Right ventricle myocardium inferior (tissue), 1 donor: Measurements from ENCODE around the gene PUDP. TPM values are rescaled to one million over a fixed set of nuclear protein-coding genes. Genes with fewer than 3 reads are reported as not detected.

Experiments used
- ATAC-seq: fragments of 200-7000 bp; cut with Tn5 transposase; one replicate; pipeline ENCODE4 v1.9.1; 2020; ENCODE audit warnings: mild to moderate bottlenecking, moderate library complexity
- DNase-seq: peaks from one replicate; pipeline ENCODE4 v3.0.0; 2021; ENCODE audit errors: missing footprints
- intact Hi-C: fragments of 100-400 bp; cut with DNase I; formaldehyde crosslinking; loops from one replicate; pipeline ENCODE4 v1.11.0; 2022
- total RNA-seq: library from RNA; stranded (reverse); fragmentation: NEBNext Ultra II Directional; extraction: Animal tissue kit (Norgen Biotek cat#: 25700); gene quantifications from one replicate; pipeline ENCODE4 v1.2.1, GENCODE V29; 2021
- donor health status: DM: no; HTN: yes; CAD: no; lungs with severe emphysema.

The PUDP gene
- total RNA-seq, 1 donor from 2014 or later, result 22.1 TPM

- ATAC-seq (no peak), DNase-seq (no peak)
- intact Hi-C loops, result no loop called here
Observed at GRCh38 chrX:7083468-7084396, 64.2 kb downstream of the PUDP start.

- intact Hi-C loops, result no loop called here
- DNase-seq (no peak), ATAC-seq (no peak)
Observed at GRCh38 chrX:7083021-7083420, 64.9 kb downstream of the PUDP start.

- intact Hi-C loops, result no loop called here
- ATAC-seq (no peak), DNase-seq (no peak)
Observed at GRCh38 chrX:7082556-7082955, 65.4 kb downstream of the PUDP start.

GRCh38 chrX:7077241-7078230 is 70.4 kb downstream of the PUDP start:
- no peak for DNase-seq
- no peak for ATAC-seq

GRCh38 chrX:7076245-7076661 is 71.7 kb downstream of the PUDP start:
- intact Hi-C loops, result no loop called here
- ATAC-seq (no peak), DNase-seq (no peak)

More at GRCh38 chrX:7077241-7078230, 70.4 kb downstream of the PUDP start:
- intact Hi-C loops, result no loop called here

- DNase-seq (no peak), ATAC-seq (no peak)
- intact Hi-C loops, result no loop called here
Observed at GRCh38 chrX:7074908-7075204, 73.1 kb downstream of the PUDP start.

- ATAC-seq (no peak), DNase-seq (no peak)
- intact Hi-C loops, result no loop called here
Observed at GRCh38 chrX:7074148-7074907, 73.6 kb downstream of the PUDP start.

- intact Hi-C loops, result no loop called here
- no peak for ATAC-seq
Observed at GRCh38 chrX:7073336-7073735, 74.6 kb downstream of the PUDP start.

GRCh38 chrX:7072856-7073255 is 75.1 kb downstream of the PUDP start:
- intact Hi-C loops, result no loop called here
- ATAC-seq (no peak), DNase-seq (no peak)

More at GRCh38 chrX:7073336-7073735, 74.6 kb downstream of the PUDP start:
- no peak for DNase-seq

GRCh38 chrX:7071390-7071789 is 76.6 kb downstream of the PUDP start:
- ATAC-seq, result no peak
- DNase-seq, result no peak
- intact Hi-C loops, result no loop called here

GRCh38 chrX:7069556-7069955 is 78.4 kb downstream of the PUDP start:
- DNase-seq (no peak), ATAC-seq (no peak)
- intact Hi-C loops, result no loop called here

- no peak for DNase-seq
- ATAC-seq, result no peak
- intact Hi-C loops, result no loop called here
Observed at GRCh38 chrX:7068939-7069367, 79.0 kb downstream of the PUDP start.

- intact Hi-C loops, result no loop called here
- DNase-seq, result no peak
- no peak for ATAC-seq
Observed at GRCh38 chrX:7067256-7067655, 80.7 kb downstream of the PUDP start.

GRCh38 chrX:7065473-7065872 is 82.5 kb downstream of the PUDP start:
- DNase-seq (no peak), ATAC-seq (no peak)
- intact Hi-C loops, result no loop called here

GRCh38 chrX:7062903-7063302 is 85.0 kb downstream of the PUDP start:
- DNase-seq (no peak), ATAC-seq (no peak)
- intact Hi-C loops, result no loop called here

GRCh38 chrX:7062276-7062675 is 85.7 kb downstream of the PUDP start:
- ATAC-seq (no peak), DNase-seq (no peak)
- intact Hi-C loops, result no loop called here

GRCh38 chrX:7061429-7061828 is 86.5 kb downstream of the PUDP start:
- intact Hi-C loops, result no loop called here
- ATAC-seq, result no peak
- DNase-seq, result no peak

- intact Hi-C loops, result no loop called here
- DNase-seq (no peak), ATAC-seq (no peak)
Observed at GRCh38 chrX:7060444-7060843, 87.5 kb downstream of the PUDP start.

GRCh38 chrX:7059859-7060258 is 88.1 kb downstream of the PUDP start:
- intact Hi-C loops, result no loop called here
- DNase-seq (no peak), ATAC-seq (no peak)
